OCI-LY7 (cell line): Measurements from ENCODE around the gene ST3GAL3. TPM values are rescaled to one million over a fixed set of nuclear protein-coding genes. Genes with fewer than 3 reads are reported as not detected.

Experiments used
- BruUV-seq: library from RNA; stranded (reverse); fragments of 400-500 nt; replicated peaks from 2 replicates; lab custom pipeline; 2021; lab: Mats Ljungman, UMichigan
- CTCF ChIA-PET: fragments of 300-600 bp; sonication (Branson Sonifier 250); formaldehyde crosslinking; loops from one replicate; lab custom pipeline; 2022; ENCODE audit warnings: antibody characterized with exemption; ENCODE audit not compliant: unreplicated experiment; lab: Charles Lee
- POLR2A ChIA-PET: fragments of 300-600 bp; sonication (Branson Sonifier 250); formaldehyde crosslinking; loops from one replicate; lab custom pipeline; 2022; ENCODE audit warnings: antibody characterized with exemption; lab: Charles Lee
- DNase-seq: peaks from one replicate; pipeline ENCODE4 v3.0.0-alpha.2; 2015; ENCODE audit warnings: low spot score
- H2AFZ ChIP-seq: fragments of 200-600 bp; sonication (generic), shearing (Covaris generic); 2 replicates; pipeline ENCODE4 v1.6.1; 2014; ENCODE audit warnings: mild to moderate bottlenecking, antibody characterized with exemption, low read length, moderate library complexity
- H3K27ac ChIP-seq: fragments of 200-600 bp; sonication (generic); 2 replicates; pipeline ENCODE4 v1.5.1; 2014; ENCODE audit warnings: mixed run types, low read depth, mild to moderate bottlenecking, moderate library complexity, low read length, inconsistent platforms; ENCODE audit not compliant: poor library complexity, severe bottlenecking
- H3K36me3 ChIP-seq: fragments of 200-600 bp; sonication (generic); 2 replicates; pipeline ENCODE4 v1.6.1; 2014; ENCODE audit warnings: mild to moderate bottlenecking, antibody characterized with exemption, low read length, moderate library complexity, mixed read lengths; ENCODE audit not compliant: insufficient read depth
- H3K4me1 ChIP-seq: fragments of 200-600 bp; sonication (generic); 2 replicates; pipeline ENCODE4 v1.5.1; 2014; ENCODE audit warnings: mild to moderate bottlenecking, low read length; ENCODE audit not compliant: insufficient read depth, poor library complexity, severe bottlenecking
- H3K4me2 ChIP-seq: fragments of 200-600 bp; sonication (generic); 2 replicates; pipeline ENCODE4 v1.6.1; 2014; ENCODE audit warnings: mild to moderate bottlenecking, low read length
- H3K4me3 ChIP-seq: fragments of 200-600 bp; sonication (generic); 2 replicates; pipeline ENCODE4 v1.5.1; 2014; ENCODE audit warnings: mild to moderate bottlenecking, low read depth, low read length; ENCODE audit not compliant: poor library complexity, severe bottlenecking
- H3K79me2 ChIP-seq: fragments of 200-600 bp; sonication (generic); 2 replicates; pipeline ENCODE4 v1.6.1; 2016; ENCODE audit warnings: low read depth, mild to moderate bottlenecking, low read length, moderate library complexity, mixed read lengths; ENCODE audit not compliant: insufficient read depth
- H3K9me2 ChIP-seq: fragments of 200-600 bp; sonication (generic); 2 replicates; pipeline ENCODE4 v1.6.1; 2016; ENCODE audit warnings: mild to moderate bottlenecking, low read length, mixed read lengths; ENCODE audit not compliant: insufficient read depth
- H3K9me3 ChIP-seq: fragments of 200-600 bp; sonication (generic); 2 replicates; pipeline ENCODE4 v1.6.1; 2014; ENCODE audit warnings: mild to moderate bottlenecking, mixed run types, low read length, mixed read lengths
- H4K20me1 ChIP-seq: fragments of 200-600 bp; sonication (generic); 2 replicates; pipeline ENCODE4 v1.6.1; 2014; ENCODE audit warnings: mild to moderate bottlenecking, antibody characterized with exemption, low read length, moderate library complexity, mixed read lengths; ENCODE audit not compliant: insufficient read depth
- EZH2phosphoT487 ChIP-seq: fragments of 200-600 bp; sonication (generic); IDR thresholded peaks from 2 replicates; pipeline ENCODE4 v1.6.1; 2018; ENCODE audit warnings: low read depth, borderline replicate concordance, mild to moderate bottlenecking, mixed run types, antibody characterized with exemption, low read length, moderate library complexity, mixed read lengths
- intact Hi-C: fragments of 100-400 bp; cut with micrococcal nuclease; formaldehyde crosslinking; loops from one replicate; pipeline ENCODE4 v1.10.0; 2022; ENCODE audit not compliant: unreplicated experiment
- total RNA-seq, 2 experiments: library from RNA; depleted of rRNA in 1 of 2; stranded (reverse); fragments of >200 nt in 1 of 2; shearing (Covaris generic) in 1 of 2; gene quantifications; 2 replicates each; pipeline ENCODE4 v1.2.3, GENCODE V29; 2014 to 2022
- TF ChIP-seq, protein P1 (sequence below): fragments of 200-600 bp; sonication (generic); conservative IDR thresholded peaks from 2 replicates; pipeline ENCODE4 v1.5.1; 2014; ENCODE audit warnings: mild to moderate bottlenecking, antibody characterized with exemption, low read length, moderate library complexity, mixed read lengths

The ST3GAL3 gene
- total RNA-seq, 2 experiments from 2014 or later = 24.0 to 45.0 TPM

DNA sequence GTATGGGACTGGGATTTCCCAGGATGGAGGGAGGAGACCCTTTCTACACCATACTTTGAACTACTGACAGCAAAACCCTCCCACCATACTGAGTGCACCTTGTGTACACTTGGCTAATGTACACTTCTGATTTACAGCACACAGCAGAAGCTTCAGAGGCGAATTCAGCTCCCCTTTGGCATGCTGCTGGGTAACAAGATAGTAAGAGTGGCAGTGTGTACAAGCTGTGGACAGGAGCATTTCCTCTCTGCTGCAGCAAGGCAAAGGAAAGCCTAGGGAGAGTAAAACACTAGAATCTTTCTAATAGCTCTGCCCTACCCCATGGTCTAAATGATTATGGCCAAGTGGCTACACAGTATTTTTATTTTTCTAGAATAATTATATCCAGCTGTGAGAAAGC is 142.3 kb downstream of the ST3GAL3 start:
- Histone ChIP-seq H2AFZ (no peak overlapping the region), H3K79me2 (no peaks in the 10 kb centered on the region), H3K4me1 (peaks cover 22% of the 10 kb centered on the region), H3K9me2 (no peaks in the 10 kb centered on the region), H3K4me3 (no peak overlapping the region), H3K4me2 (peak overlapping the region; percentile 16; the same call in 1 of the 2 replicates), H3K27ac (no peak overlapping the region), H3K9me3 (no peaks in the 10 kb centered on the region), H4K20me1 (no peaks in the 10 kb centered on the region), H3K36me3 (peaks cover 2% of the 10 kb centered on the region; the same call in 1 of the 2 replicates)
- POLR2A ChIA-PET = interaction anchor here (0.6 to 1.2 kb wide), 2 partner anchors 14 to 39 kb away, joined by 3 read pairs; no protein-coding TSS in a partner anchor
- BruUV-seq = no TSS peak
- DNase-seq = no peak
- intact Hi-C loops = no loop called here
- TF ChIP-seq, protein P1, sequence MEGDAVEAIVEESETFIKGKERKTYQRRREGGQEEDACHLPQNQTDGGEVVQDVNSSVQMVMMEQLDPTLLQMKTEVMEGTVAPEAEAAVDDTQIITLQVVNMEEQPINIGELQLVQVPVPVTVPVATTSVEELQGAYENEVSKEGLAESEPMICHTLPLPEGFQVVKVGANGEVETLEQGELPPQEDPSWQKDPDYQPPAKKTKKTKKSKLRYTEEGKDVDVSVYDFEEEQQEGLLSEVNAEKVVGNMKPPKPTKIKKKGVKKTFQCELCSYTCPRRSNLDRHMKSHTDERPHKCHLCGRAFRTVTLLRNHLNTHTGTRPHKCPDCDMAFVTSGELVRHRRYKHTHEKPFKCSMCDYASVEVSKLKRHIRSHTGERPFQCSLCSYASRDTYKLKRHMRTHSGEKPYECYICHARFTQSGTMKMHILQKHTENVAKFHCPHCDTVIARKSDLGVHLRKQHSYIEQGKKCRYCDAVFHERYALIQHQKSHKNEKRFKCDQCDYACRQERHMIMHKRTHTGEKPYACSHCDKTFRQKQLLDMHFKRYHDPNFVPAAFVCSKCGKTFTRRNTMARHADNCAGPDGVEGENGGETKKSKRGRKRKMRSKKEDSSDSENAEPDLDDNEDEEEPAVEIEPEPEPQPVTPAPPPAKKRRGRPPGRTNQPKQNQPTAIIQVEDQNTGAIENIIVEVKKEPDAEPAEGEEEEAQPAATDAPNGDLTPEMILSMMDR = no peak
- TF ChIP-seq EZH2phosphoT487 = no peak
- CTCF ChIA-PET = interaction anchor here (1.0 kb wide), 1 partner anchor 86 kb away, joined by 3 read pairs; no protein-coding TSS in a partner anchor

DNA sequence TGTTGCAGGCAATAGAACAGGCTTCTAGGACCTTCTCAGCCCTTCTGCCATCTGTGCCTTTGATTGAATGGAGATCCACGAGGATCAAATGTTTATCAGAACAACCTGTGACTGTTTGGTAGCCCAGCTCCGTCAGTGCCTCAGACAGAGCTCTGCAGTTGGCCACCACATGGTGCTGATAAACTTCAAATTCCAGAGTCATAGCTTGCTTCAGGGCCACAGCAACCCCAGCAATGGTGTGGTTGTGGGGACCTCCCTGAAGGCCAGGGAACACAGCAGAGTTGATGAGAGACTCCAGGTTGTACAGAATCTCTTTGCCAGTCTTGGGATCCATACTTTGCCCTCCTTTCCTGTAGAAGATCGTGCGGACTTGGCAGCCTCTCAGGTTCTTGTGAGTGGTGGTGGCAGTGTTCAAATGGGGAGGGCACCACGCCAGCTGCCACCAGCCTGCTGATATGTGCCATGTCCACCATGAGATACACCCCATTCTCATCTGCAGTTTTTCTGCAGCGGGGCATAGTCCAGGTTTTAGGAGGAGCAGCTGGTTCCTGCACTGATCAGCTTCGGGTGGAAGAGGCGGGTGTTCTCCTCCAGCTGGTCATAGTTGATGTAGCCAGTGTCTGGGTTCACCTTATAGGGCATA is 143.4 kb downstream of the ST3GAL3 start:
- ChIA-PET CTCF (interaction anchor here (1.0 kb wide), 1 partner anchor 87 kb away, joined by 3 read pairs; no protein-coding TSS in a partner anchor), POLR2A (no interaction called here)
- Histone ChIP-seq H3K4me2 (0 out of 2 replicates have a peak overlapping the region, but pooled peaks have one; percentile 16), H4K20me1 (no peaks in the 10 kb centered on the region), H3K36me3 (peaks cover 8% of the 10 kb centered on the region; the same call in 1 of the 2 replicates), H3K79me2 (no peaks in the 10 kb centered on the region), H3K9me3 (no peaks in the 10 kb centered on the region), H3K4me3 (no peak overlapping the region), H3K4me1 (peaks cover 22% of the 10 kb centered on the region), H3K27ac (no peak overlapping the region), H2AFZ (no peak overlapping the region), H3K9me2 (no peaks in the 10 kb centered on the region)
- TF ChIP-seq, protein P1 = no peak
- no peak for TF ChIP-seq EZH2phosphoT487
- DNase-seq = no peak
- BruUV-seq = no TSS peak
- intact Hi-C loops = no loop called here
